Measurements from ENCODE around the gene MARS1.

DNA sequence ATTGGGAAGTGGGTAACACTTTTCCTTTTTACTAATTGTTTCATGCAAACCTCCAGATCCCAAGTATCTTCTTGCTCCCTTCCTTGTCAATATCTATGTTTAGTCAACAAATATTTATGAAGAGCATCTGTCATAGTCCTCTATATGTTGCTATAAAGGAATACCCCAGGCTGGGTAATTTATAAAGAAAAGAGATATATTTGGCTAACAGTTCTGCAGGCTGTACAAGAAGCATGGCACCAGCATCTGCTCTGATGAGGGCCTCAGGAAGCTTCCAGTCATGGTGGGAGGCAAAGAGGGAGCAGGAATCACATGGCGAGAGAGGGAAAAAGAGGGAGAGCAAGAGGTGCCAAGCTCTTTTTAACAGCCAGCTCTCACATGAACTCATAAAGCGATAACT, 66.6 kb downstream of the MARS1 start:
- TF ChIP-seq POLR2A (IDR thresholded peaks at IDR 0.05; ENCODE audit: low read depth) (no peak), POLR2AphosphoS5 (IDR thresholded peaks at IDR 0.05) (no peak), EP300 (IDR thresholded peaks at IDR 0.05) (no peak)
- TF ChIP-seq, protein P1, sequence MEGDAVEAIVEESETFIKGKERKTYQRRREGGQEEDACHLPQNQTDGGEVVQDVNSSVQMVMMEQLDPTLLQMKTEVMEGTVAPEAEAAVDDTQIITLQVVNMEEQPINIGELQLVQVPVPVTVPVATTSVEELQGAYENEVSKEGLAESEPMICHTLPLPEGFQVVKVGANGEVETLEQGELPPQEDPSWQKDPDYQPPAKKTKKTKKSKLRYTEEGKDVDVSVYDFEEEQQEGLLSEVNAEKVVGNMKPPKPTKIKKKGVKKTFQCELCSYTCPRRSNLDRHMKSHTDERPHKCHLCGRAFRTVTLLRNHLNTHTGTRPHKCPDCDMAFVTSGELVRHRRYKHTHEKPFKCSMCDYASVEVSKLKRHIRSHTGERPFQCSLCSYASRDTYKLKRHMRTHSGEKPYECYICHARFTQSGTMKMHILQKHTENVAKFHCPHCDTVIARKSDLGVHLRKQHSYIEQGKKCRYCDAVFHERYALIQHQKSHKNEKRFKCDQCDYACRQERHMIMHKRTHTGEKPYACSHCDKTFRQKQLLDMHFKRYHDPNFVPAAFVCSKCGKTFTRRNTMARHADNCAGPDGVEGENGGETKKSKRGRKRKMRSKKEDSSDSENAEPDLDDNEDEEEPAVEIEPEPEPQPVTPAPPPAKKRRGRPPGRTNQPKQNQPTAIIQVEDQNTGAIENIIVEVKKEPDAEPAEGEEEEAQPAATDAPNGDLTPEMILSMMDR (IDR thresholded peaks at IDR 0.05), result no peak

Measured in esophagus muscularis mucosa (tissue), 4 donors.